Measurements from ENCODE around the gene CRIP2.

DNA sequence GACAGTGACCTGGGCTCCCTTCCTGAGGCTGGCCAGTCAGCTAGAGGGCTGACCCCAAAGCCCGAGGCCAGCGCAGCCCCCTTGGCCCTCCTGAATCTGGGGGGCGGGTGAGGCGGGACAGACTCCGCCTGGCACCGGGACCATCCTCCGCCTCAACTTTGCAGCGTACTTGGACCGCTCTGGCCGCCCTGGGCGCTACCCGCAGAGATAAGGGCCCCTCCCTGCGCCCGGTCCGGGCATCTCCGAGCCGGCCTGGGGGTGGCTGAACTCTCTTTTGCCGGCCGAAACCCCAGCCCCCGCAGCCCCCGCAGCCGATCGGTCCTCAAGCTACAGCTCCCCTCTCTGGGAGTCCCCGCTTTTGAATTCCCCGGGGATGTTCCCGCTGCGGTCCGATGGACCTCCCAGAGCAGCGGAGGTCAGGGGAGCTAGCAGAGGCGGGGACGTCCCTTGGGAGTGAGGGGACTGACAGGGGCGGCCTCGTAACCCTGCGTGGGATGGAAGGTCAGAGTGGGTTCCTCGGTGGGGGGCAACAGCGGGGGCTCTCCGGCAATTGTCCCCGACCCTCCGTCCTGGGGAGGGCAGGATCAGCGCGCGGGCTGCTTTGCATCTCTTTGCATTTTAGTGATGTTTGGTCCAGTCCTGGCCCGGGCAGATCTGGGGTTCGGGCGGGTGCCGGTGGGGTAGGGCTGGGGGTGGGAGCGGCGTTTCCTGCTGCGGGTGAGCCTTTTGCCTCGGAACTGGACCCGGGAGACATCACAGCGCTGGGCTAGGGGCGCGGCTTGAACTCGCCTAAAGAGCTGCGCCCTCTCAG lies 11.7 kb downstream of the CRIP2 start, which contains the start of gene CRIP1:
- TF ChIP-seq CTCF (IDR thresholded peaks at IDR 0.05) = no peak
- no peak for TF ChIP-seq POLR2A (IDR thresholded peaks at IDR 0.05)
